ENCODE results near the gene HOXD9.
A peak's percentile ranks its signal among the peaks of the same experiment; 100 is the strongest.

HOXD9 gene

GRCh38 chr2:176107731-176108181 lies 14.8 kb upstream of the HOXD9 start:
- Mint-ChIP-seq H3K4me1 (peaks cover 72% of the 10 kb centered on the region), H3K36me3 (ENCODE audit: low read depth) (no peaks in the 10 kb centered on the region), H3K9me3 (no peaks in the 10 kb centered on the region), H3K4me3 (peak overlapping the region; percentile 86), H3K27me3 (ENCODE audit: low read depth, poor library complexity) (peaks cover 90% of the 10 kb centered on the region), H3K27ac (no peak overlapping the region)
- DNase-seq = no peak
- TF ChIP-seq CTCF (IDR thresholded peaks at IDR 0.05) = no peak

GRCh38 chr2:176109192-176109901 lies 13.2 kb upstream of the HOXD9 start:
- peak; percentile 21 for DNase-seq
- Mint-ChIP-seq H3K9me3 (no peaks in the 10 kb centered on the region), H3K4me3 (peak overlapping the region; percentile 86), H3K27me3 (ENCODE audit: low read depth, poor library complexity) (peaks cover 90% of the 10 kb centered on the region), H3K36me3 (ENCODE audit: low read depth) (no peaks in the 10 kb centered on the region), H3K4me1 (peaks cover 80% of the 10 kb centered on the region), H3K27ac (peak overlapping the region; percentile 63)
- TF ChIP-seq CTCF (IDR thresholded peaks at IDR 0.05) = no peak

- Mint-ChIP-seq H3K9me3 (no peaks in the 10 kb centered on the region), H3K4me1 (peaks cover 80% of the 10 kb centered on the region), H3K27ac (peak overlapping the region; percentile 63), H3K27me3 (ENCODE audit: low read depth, poor library complexity) (peaks cover 90% of the 10 kb centered on the region), H3K36me3 (ENCODE audit: low read depth) (no peaks in the 10 kb centered on the region), H3K4me3 (peak overlapping the region; percentile 86)
- TF ChIP-seq CTCF (IDR thresholded peaks at IDR 0.05) = no peak
- peak; percentile 38 for DNase-seq
Observed at GRCh38 chr2:176109946-176110345, 12.6 kb upstream of the HOXD9 start.

- no peaks in the 10 kb centered on the region for H3K36me3 Mint-ChIP-seq (ENCODE audit: low read depth)
- no peaks in the 10 kb centered on the region for H3K9me3 Mint-ChIP-seq
- H3K4me3 Mint-ChIP-seq = peak overlapping the region; percentile 86
- H3K27me3 Mint-ChIP-seq (ENCODE audit: low read depth, poor library complexity) = peaks cover 89% of the 10 kb centered on the region
- no peak for DNase-seq
- peaks cover 77% of the 10 kb centered on the region for H3K4me1 Mint-ChIP-seq
- H3K27ac Mint-ChIP-seq = peak overlapping the region; percentile 68
- no peak for TF ChIP-seq CTCF (IDR thresholded peaks at IDR 0.05)
Observed at GRCh38 chr2:176110415-176111308, 11.9 kb upstream of the HOXD9 start.

GRCh38 chr2:176111309-176111663 lies 11.2 kb upstream of the HOXD9 start:
- Mint-ChIP-seq H3K36me3 (ENCODE audit: low read depth) (no peaks in the 10 kb centered on the region), H3K4me3 (peak overlapping the region; percentile 86), H3K27me3 (ENCODE audit: low read depth, poor library complexity) (peaks cover 88% of the 10 kb centered on the region), H3K9me3 (no peaks in the 10 kb centered on the region), H3K4me1 (peaks cover 76% of the 10 kb centered on the region), H3K27ac (peak overlapping the region; percentile 68)
- TF ChIP-seq CTCF (IDR thresholded peaks at IDR 0.05) = peak; percentile 75
- peak; percentile 83 for DNase-seq

All from nephron progenitor cell (in vitro differentiated cells).